ENCODE data around the gene DGCR2.

- TF ChIP-seq POLR2AphosphoS5 (IDR thresholded peaks at IDR 0.05) (no peak), CTCF (IDR thresholded peaks at IDR 0.05) (no peak)
Measured at GRCh38 chr22:18997306-18997924, 124.8 kb downstream of the DGCR2 start.
